B cell (primary cell): ENCODE results near the gene SMOC1. TPM values are rescaled to one million over a fixed set of nuclear protein-coding genes. Genes with fewer than 3 reads are reported as not detected.

ENCODE experiments used
- ATAC-seq: fragments of 200-7000 bp; cut with Tn5 transposase; one replicate; pipeline ENCODE4 v1.10.0; 2021; ENCODE audit warnings: low read depth, mild to moderate bottlenecking, moderate number of reproducible peaks, moderate library complexity
- CTCF ChIA-PET: fragments of 350-600 bp; sonication (Branson Sonifier 250); formaldehyde crosslinking; loops from one replicate; lab custom pipeline; 2021; ENCODE audit warnings: antibody characterized with exemption, inconsistent platforms; lab: Charles Lee
- POLR2A ChIA-PET: fragments of 350-600 bp; sonication (Branson Sonifier 250); formaldehyde crosslinking; loops from one replicate; lab custom pipeline; 2021; ENCODE audit warnings: antibody characterized with exemption; lab: Charles Lee
- DNase-seq: peaks from one replicate; pipeline ENCODE4 v3.0.0; 2013
- H2AFZ ChIP-seq: 2 replicates; pipeline ENCODE4 v1.6.1; 2012; ENCODE audit warnings: mild to moderate bottlenecking, low read depth, low read length; ENCODE audit not compliant: insufficient read depth, poor library complexity, severe bottlenecking
- H3K27ac ChIP-seq, 2 donors: 1 replicate in 1 of 2; 2 replicates in 1 of 2; pipeline ENCODE4 v1.5.1; 2012 to 2013; ENCODE audit warnings: low read length in 2 of 2, mild to moderate bottlenecking in 2 of 2, moderate library complexity in 1 of 2
- H3K27me3 ChIP-seq, 4 experiments: fragments of 200-600 bp in 1 of 4; sonication (generic) in 1 of 4; replicated peaks in 1 of 4; 1 replicate in 2 of 4; 2 replicates in 2 of 4; pipeline versions ENCODE4 v1.6.1 to v1.7.0; 2013 to 2016; ENCODE audit warnings: low read length in 3 of 4, mild to moderate bottlenecking in 2 of 4, mixed read lengths in 1 of 4, moderate library complexity in 1 of 4; ENCODE audit not compliant: insufficient read depth in 4 of 4, control insufficient read depth in 3 of 4; ENCODE audit errors: control extremely low read depth in 1 of 4
- H3K36me3 ChIP-seq, 2 experiments: replicated peaks in 1 of 2; 1 replicate in 1 of 2; 2 replicates in 1 of 2; pipeline versions ENCODE4 v1.6.1 to v1.7.1; 2013; ENCODE audit warnings: low read length in 1 of 2; ENCODE audit not compliant: insufficient read depth in 2 of 2, control insufficient read depth in 1 of 2; ENCODE audit errors: control extremely low read depth in 1 of 2, extremely low read depth in 1 of 2
- H3K4me1 ChIP-seq, 2 donors: fragments of 200-600 bp in 1 of 2; sonication (generic) in 1 of 2; 1 replicate in 1 of 2; 2 replicates in 1 of 2; pipeline versions ENCODE4 v1.5.1 to v1.6.1; 2013 to 2017; ENCODE audit warnings: low read length in 2 of 2; ENCODE audit not compliant: control insufficient read depth in 2 of 2, insufficient read depth in 2 of 2
- H3K4me2 ChIP-seq: replicated peaks from 2 replicates; pipeline ENCODE3; 2012; ENCODE audit warnings: mild to moderate bottlenecking, low read depth, low read length; ENCODE audit not compliant: poor library complexity, severe bottlenecking
- H3K4me3 ChIP-seq, 5 experiments: fragments of 200-600 bp in 1 of 5; sonication (generic) in 1 of 5; 1 replicate in 3 of 5; 2 replicates in 2 of 5; pipeline versions ENCODE4 v1.5.1 to v1.7.0; 2011 to 2016; ENCODE audit warnings: low read length in 4 of 5, mild to moderate bottlenecking in 4 of 5, low read depth in 2 of 5, control low read depth in 1 of 5, moderate library complexity in 1 of 5; ENCODE audit not compliant: insufficient read depth in 1 of 5; ENCODE audit errors: control extremely low read depth in 1 of 5, extremely low read depth in 1 of 5
- H3K79me2 ChIP-seq: fragments of 200-600 bp; sonication (generic); one replicate; pipeline ENCODE4 v1.6.0; 2016; ENCODE audit warnings: low read length; ENCODE audit not compliant: control insufficient read depth, insufficient read depth
- H3K9ac ChIP-seq: fragments of 200-600 bp; sonication (generic); 2 replicates; pipeline ENCODE4 v1.6.1; 2017; ENCODE audit warnings: mild to moderate bottlenecking, low read length, moderate library complexity
- H3K9me3 ChIP-seq, 3 donors: one replicate each; pipeline versions ENCODE4 v1.6.1 to v1.7.1; 2013; ENCODE audit warnings: low read length in 2 of 3; ENCODE audit not compliant: control insufficient read depth in 2 of 3, insufficient read depth in 1 of 3; ENCODE audit errors: control extremely low read depth in 1 of 3
- H4K20me1 ChIP-seq: 2 replicates; pipeline ENCODE4 v1.6.0; 2012; ENCODE audit warnings: mild to moderate bottlenecking, low read length; ENCODE audit not compliant: insufficient read depth, control insufficient read depth, poor library complexity, severe bottlenecking
- H3K27ac Mint-ChIP-seq: one replicate; pipeline ENCODE4 v1.8.0; 2021; ENCODE audit warnings: mixed read lengths
- H3K27me3 Mint-ChIP-seq: one replicate; pipeline ENCODE4 v1.8.0; 2021; ENCODE audit warnings: mixed read lengths
- H3K4me1 Mint-ChIP-seq: one replicate; pipeline ENCODE4 v1.8.0; 2021; ENCODE audit warnings: mixed read lengths
- H3K4me3 Mint-ChIP-seq: one replicate; pipeline ENCODE4 v1.8.0; 2021; ENCODE audit warnings: mixed read lengths
- H3K9me3 Mint-ChIP-seq: one replicate; pipeline ENCODE4 v1.8.0; 2022; ENCODE audit warnings: mixed read lengths; ENCODE audit not compliant: insufficient read depth
- CTCF ChIP-seq: fragments of 200-600 bp; IDR thresholded peaks from one replicate; pipeline ENCODE4 v1.8.0; 2022; ENCODE audit warnings: antibody characterized with exemption, mild to moderate bottlenecking
- EZH2 ChIP-seq: IDR thresholded peaks from 2 replicates; pipeline ENCODE4 v1.6.1; 2012; ENCODE audit warnings: borderline replicate concordance, low read depth, mild to moderate bottlenecking, moderate library complexity, low read length; ENCODE audit not compliant: insufficient read depth, poor library complexity, severe bottlenecking
- WGBS: methylation state at CpG from one replicate; pipeline ENCODE4 v1.1.5; 2013; ENCODE audit warnings: missing lambda C conversion rate; ENCODE audit not compliant: insufficient coverage; 5-methylcytosine and 5-hydroxymethylcytosine counted together
- intact Hi-C: fragments of 100-400 bp; cut with micrococcal nuclease; formaldehyde crosslinking; loops from one replicate; pipeline ENCODE4 v1.10.0; 2022
- polyA plus RNA-seq: library from polyadenylated mRNA; depleted of rRNA; stranded (reverse); fragments of >200 nt; gene quantifications from 2 replicates; pipeline ENCODE4 v1.2.3, GENCODE V29; 2012
- total RNA-seq, 2 donors: library from RNA; stranded (reverse); fragments of 120-200 nt in 1 of 2; gene quantifications; 1 replicate in 1 of 2; 2 replicates in 1 of 2; pipeline versions ENCODE4 v1.2.3 to v1.2.4, GENCODE V29; 2013 to 2022

SMOC1 gene
- total and polyA plus RNA-seq, 2 donors (not counting 1 experiment from before 2014, with no cell fraction given) = 0.04 to 0.84 TPM

- intact Hi-C loops = no loop called here
- no peak overlapping the region for H3K4me2 ChIP-seq
Measured at GRCh38 chr14:70013271-70013873, 134.2 kb downstream of the SMOC1 start.

More at GRCh38 chr14:70013271-70013873, 134.2 kb downstream of the SMOC1 start:
- Mint-ChIP-seq H3K27ac (no peak overlapping the region), H3K9me3 (no peaks in the 10 kb centered on the region), H3K27me3 (peaks cover 12% of the 10 kb centered on the region), H3K4me3 (no peak overlapping the region), H3K4me1 (peaks cover 15% of the 10 kb centered on the region)
- Histone ChIP-seq H3K27ac (no peak overlapping the region), H3K9me3 (no peaks in the 10 kb centered on the region), H3K4me3 (no peak overlapping the region), H3K36me3 (no peaks in the 10 kb centered on the region), H4K20me1 (no peaks in the 10 kb centered on the region), H2AFZ (no peak overlapping the region), H3K79me2 (no peaks in the 10 kb centered on the region), H3K4me1 (peaks cover 0 to 6% of the 10 kb centered on the region in 2 donors), H3K27me3 (no peaks in the 10 kb centered on the region), H3K9ac (no peak overlapping the region)
- TF ChIP-seq EZH2 (no peak), CTCF (peak; percentile 29)
- POLR2A ChIA-PET = no interaction called here
- CTCF ChIA-PET = interaction anchor here (0.5 to 2.2 kb wide), 3 partner anchors 14 to 428 kb away, joined by 3 to 7 read pairs (median 4); no protein-coding TSS in a partner anchor
- DNase-seq (no peak), ATAC-seq (no peak)
- WGBS = no CpG with 5 or more reads among the region's 2 CpGs
